GM12874 (cell line): ENCODE results near the gene SNX32.
A peak's percentile ranks its signal among the peaks of the same experiment; 100 is the strongest.

Experiments
- CTCF ChIP-seq: IDR thresholded peaks from 2 replicates; pipeline ENCODE4 v1.5.1; 2011; ENCODE audit warnings: low read depth, mild to moderate bottlenecking, control low read depth, low read length, moderate library complexity; ENCODE audit not compliant: insufficient read depth

Gene SNX32

DNA sequence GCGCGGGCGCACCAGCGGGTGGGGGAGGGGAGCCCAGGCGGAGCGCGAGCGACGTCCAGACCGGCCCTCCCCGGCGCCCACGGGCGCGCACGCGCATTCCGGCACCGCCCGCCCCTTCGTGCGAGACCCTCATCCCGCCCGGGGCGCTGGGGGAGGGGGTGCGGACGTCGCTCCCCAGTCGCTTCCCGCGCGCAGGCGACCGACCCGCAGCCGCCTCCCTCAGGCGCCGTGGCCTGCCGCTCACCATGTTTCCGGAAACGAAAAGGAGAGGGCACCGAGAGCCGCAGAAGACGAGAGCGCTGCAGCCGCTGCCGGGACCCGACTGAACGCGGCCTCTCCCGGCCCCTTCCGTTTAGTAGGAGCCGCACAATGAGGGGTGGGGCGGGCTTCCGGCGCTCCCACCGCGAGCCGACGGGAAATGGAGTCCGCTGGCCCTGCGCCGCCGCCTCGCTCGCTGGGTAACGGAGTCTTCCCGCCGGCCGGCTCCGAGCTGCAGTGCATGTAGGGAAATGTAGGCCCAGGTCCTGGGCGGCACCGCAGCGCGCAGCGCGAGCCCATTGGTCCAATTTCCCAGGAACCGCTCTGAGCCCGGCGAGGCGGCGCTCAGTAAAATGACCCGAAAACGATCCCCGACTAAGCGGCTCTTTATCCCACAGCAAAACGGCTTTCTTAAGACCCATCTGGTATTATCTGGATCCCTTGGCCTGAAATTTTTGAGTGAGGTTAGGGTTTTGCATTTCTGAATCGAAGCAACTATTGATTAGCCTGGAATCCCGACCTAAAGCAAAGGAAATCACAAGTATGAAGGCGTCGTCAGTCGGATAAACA is 24.3 kb downstream of the SNX32 start, which contains the start of gene CFL1:
Gene CFL1 (minus strand): TSS at position 328 of the 828 bp plus-strand sequence. CDS start 81 bp downstream, at position 247.
- TF ChIP-seq CTCF, result no peak

DNA sequence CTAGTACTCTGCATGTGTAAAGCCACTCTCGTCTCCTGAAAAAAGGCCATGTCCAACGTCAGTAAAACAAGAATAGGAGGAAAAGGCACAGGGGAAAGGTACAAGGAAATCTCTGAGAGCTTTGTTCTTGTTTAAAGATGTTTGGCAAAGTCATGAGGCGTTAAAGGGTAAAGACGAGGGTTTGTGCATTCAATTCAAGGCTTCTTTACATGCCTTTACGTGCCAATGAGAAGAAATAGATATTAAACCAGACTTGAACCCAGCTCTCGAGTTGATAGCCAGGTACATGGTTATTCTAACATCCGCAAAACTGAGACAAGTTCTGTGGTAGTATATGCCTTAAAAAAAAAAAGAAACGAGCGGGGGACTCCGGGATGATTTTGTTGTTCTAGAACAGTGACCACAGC is 24.9 kb downstream of the SNX32 start:
- no peak for TF ChIP-seq CTCF

GRCh38 chr11:65859095-65859811 is 25.5 kb downstream of the SNX32 start:
- TF ChIP-seq CTCF, result no peak

DNA sequence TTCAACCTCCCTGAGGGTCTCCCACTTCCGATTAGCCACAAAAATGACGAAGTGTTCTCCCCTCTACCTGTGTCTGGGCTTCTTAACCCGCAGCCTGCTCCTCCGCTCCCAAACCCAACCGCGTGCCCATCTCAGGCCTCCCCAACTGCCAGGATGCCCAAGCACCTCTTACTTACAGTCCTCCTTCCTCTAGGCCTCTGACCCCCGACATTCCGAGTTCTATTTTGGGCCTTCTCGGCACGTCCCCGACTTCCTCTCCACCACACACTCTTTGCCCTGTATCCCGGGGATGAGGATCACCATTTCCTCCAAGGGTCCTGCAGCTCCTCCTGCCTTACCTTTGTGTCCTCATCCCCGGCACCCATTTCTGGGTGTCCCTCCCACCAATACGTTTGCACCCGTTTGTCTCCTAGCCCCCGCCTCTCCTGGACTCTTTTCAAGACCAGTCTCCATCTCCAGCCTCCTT is 26.1 kb downstream of the SNX32 start:
- TF ChIP-seq CTCF, result no peak

DNA sequence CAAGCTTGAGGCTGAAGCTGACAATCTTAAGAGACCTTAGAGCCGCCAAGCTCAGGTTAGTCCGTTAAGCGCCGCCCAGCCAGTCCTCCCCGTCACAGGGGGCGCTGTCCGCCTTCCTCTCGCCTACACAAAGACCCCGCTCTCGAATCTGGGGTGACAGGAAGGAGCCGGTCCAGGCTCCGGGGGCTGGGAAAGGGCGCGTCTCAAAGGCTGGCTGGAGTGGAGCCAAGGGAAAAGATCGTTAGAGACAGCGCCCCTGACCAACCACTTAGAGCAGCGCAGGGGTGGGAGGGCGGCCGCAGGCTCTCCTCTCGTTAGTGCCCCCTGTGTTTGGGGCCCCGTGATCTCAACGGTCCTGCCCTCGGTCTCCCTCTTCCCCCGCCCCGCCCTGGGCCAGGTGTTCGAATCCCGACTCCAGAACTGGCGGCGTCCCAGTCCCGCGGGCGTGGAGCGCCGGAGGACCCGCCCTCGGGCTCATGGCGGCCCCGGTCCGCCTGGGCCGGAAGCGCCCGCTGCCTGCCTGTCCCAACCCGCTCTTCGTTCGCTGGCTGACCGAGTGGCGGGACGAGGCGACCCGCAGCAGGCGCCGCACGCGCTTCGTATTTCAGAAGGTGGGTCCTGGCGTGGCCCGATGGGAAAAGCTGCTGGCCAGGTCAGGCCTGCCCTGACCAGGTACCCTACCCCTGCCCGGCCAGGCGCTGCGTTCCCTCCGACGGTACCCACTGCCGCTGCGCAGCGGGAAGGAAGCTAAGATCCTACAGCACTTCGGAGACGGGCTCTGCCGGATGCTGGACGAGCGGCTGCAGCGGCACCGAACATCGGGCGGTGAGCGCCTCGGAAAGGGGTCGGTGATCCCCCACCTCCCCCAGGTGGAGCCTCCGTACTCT is 26.8 kb downstream of the SNX32 start, which contains the start of gene MUS81:
Gene MUS81 (plus strand): TSS at position 156 of the 887 bp plus-strand sequence. CDS start 321 bp downstream, at position 477.
- TF ChIP-seq CTCF, result peak; percentile 88

GRCh38 chr11:65861165-65861505 is 27.4 kb downstream of the SNX32 start:
- TF ChIP-seq CTCF, result no peak
